Kidney glomerular epithelial cell (primary cell): ENCODE results near the gene HACE1.
A peak's percentile ranks its signal among the peaks of the same experiment; 100 is the strongest.

ENCODE experiments used
- DNase-seq: peaks from one replicate; lab custom pipeline; 2025; lab: John Stamatoyannopoulos, UW

The HACE1 gene

GRCh38 chr6:104688283-104688969 lies 171.3 kb downstream of the HACE1 start:
- no peak for DNase-seq

GRCh38 chr6:104686550-104687175 lies 173.1 kb downstream of the HACE1 start:
- DNase-seq, result no peak

GRCh38 chr6:104685871-104686549 lies 173.7 kb downstream of the HACE1 start:
- no peak for DNase-seq

GRCh38 chr6:104684911-104685415 lies 174.8 kb downstream of the HACE1 start:
- no peak for DNase-seq

- no peak for DNase-seq
Measured at GRCh38 chr6:104683809-104684208, 175.9 kb downstream of the HACE1 start.

- DNase-seq, result peak; percentile 54
Measured at GRCh38 chr6:104682722-104683643, 176.7 kb downstream of the HACE1 start.

GRCh38 chr6:104680539-104680938 lies 179.2 kb downstream of the HACE1 start:
- DNase-seq, result no peak

GRCh38 chr6:104679971-104680370 lies 179.7 kb downstream of the HACE1 start:
- no peak for DNase-seq
